Left colon (tissue), 2 donors: ENCODE results near the gene ANKRD12. TPM values are rescaled to one million over a fixed set of nuclear protein-coding genes. Genes with fewer than 3 reads are reported as not detected.

ENCODE experiments used
- ATAC-seq: fragments of 200-7000 bp; cut with Tn5 transposase; one replicate; pipeline ENCODE4 v1.9.1; 2020; ENCODE audit warnings: mild to moderate bottlenecking, moderate library complexity
- DNase-seq, 2 donors: peaks; one replicate each; pipeline ENCODE4 v3.0.0-alpha.2; 2020
- intact Hi-C, 2 donors: fragments of 100-400 bp; cut with DNase I in 1 of 2; cut with micrococcal nuclease in 1 of 2; formaldehyde crosslinking; loops; one replicate each; pipeline versions ENCODE4 v1.11.2 to v1.14.0; 2022; cut with DNase I, micrococcal nuclease
- total RNA-seq, 2 donors: library from RNA; stranded (reverse); fragmentation: NEBNext Ultra II Directional; extraction: Animal tissue kit (Norgen Biotek cat#: 25700); gene quantifications; one replicate each; pipeline ENCODE4 v1.2.1, GENCODE V29; 2021
- donor health status: DM: no; HTN: no; CAD: no.
- donor health status: DM: yes; HTN: yes; CAD: no.

ANKRD12 gene
- total RNA-seq, 2 donors from 2014 or later, result 44.7 to 64.3 TPM

- intact Hi-C loops, result no loop called here
- ATAC-seq (no peak), DNase-seq (no peak)
These were observed 160.4 kb downstream of the ANKRD12 start for GRCh38 chr18:9297007-9297393.

- intact Hi-C loops, result no loop called here
- no peak for ATAC-seq
- no peak for DNase-seq
These were observed 167.9 kb downstream of the ANKRD12 start for GRCh38 chr18:9304388-9305070.

DNA sequence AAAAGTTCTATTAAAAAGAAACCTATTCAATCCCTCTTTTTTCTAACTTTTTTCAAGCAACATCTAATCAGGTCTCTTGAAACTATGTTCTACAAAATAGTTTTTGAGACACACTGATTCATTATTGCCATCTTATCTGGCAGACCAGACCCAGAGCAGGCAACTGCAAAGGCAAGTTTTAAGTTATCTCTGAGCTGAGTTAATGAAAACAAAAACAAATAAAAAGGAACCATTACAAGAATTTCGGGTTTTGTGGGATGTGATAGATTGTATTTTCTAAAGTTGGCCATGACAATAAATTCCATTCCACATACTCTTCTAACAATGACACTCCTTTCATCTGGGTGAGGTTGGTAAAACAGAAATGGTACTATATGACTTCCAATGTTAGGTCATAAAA, 182.8 kb downstream of the ANKRD12 start:
- ATAC-seq (no peak), DNase-seq (no peak)
- intact Hi-C loops, result no loop called here

DNA sequence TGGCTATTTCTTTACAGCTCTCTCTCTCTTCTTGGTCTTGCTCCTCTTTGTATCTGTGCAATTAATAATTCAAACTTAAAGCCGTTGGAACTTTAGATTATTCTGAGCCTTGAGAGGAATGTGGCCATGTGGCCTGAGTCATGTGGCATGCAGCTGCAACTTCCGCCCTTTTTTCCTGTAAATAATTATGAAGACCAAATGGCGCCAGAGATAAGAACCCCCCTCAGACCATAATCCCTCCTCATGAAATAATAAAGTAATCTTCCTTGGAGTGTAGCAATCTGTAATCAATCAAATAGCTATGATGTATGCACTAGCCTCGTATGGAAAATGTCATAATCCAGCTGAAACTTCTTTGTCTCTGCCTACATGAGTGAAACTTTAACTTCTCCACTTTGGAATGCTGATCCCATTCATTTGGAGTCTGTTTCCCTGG, 184.5 kb downstream of the ANKRD12 start:
- intact Hi-C loops, result no loop called here
- ATAC-seq, result no peak
- no peak for DNase-seq

- ATAC-seq, result no peak
- DNase-seq, result no peak
- intact Hi-C loops, result no loop called here
These were observed 185.2 kb downstream of the ANKRD12 start for GRCh38 chr18:9321736-9322135.

- DNase-seq (no peak), ATAC-seq (no peak)
- intact Hi-C loops, result no loop called here
These were observed 186.2 kb downstream of the ANKRD12 start for GRCh38 chr18:9322744-9323143.

GRCh38 chr18:9323750-9324445, 187.3 kb downstream of the ANKRD12 start:
- intact Hi-C loops, result no loop called here
- ATAC-seq, result no peak
- no peak for DNase-seq

DNA sequence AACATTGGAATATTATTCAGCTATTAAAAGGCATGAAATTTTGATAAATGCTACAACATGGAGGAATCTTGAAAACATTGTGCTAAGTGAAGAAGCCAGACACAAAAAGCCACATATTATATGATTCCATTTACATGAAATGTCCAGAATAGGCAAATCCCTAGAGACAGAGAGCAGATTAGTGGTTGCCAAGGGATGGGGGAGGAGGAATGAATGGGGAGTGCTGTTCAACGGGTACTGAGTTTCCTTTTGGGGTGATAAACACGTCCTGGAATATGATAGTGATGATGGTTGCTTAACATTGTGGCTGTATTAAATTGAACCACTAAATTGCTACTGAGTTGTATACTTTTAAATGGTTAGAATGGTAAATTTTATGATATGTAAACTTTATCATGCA, 189.1 kb downstream of the ANKRD12 start:
- DNase-seq, result no peak
- intact Hi-C loops, result no loop called here
- no peak for ATAC-seq

- ATAC-seq (no peak), DNase-seq (no peak)
- intact Hi-C loops, result no loop called here
These were observed 192.2 kb downstream of the ANKRD12 start for GRCh38 chr18:9328776-9329175.

DNA sequence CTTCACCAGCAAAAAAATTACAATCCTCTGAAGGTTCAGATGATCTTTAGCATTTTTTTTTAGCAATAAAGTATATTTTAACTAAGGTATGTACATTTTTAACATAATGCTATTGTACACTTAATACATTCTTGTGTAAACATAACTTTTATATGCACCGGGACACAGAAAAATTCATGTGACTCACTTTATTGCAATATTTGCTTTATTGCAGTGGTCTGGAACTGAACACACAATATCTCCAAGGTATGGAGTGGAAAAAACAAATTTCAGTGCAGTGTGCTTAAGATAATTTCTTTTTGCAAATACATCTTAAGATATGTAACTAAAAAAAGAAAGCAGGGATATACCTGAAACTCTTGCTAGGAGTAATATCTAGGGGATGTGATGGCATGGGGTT, 192.9 kb downstream of the ANKRD12 start:
- intact Hi-C loops, result no loop called here
- DNase-seq, result no peak
- no peak for ATAC-seq

- DNase-seq (no peak), ATAC-seq (no peak)
- intact Hi-C loops, result no loop called here
These were observed 193.8 kb downstream of the ANKRD12 start for GRCh38 chr18:9330419-9330818.

DNA sequence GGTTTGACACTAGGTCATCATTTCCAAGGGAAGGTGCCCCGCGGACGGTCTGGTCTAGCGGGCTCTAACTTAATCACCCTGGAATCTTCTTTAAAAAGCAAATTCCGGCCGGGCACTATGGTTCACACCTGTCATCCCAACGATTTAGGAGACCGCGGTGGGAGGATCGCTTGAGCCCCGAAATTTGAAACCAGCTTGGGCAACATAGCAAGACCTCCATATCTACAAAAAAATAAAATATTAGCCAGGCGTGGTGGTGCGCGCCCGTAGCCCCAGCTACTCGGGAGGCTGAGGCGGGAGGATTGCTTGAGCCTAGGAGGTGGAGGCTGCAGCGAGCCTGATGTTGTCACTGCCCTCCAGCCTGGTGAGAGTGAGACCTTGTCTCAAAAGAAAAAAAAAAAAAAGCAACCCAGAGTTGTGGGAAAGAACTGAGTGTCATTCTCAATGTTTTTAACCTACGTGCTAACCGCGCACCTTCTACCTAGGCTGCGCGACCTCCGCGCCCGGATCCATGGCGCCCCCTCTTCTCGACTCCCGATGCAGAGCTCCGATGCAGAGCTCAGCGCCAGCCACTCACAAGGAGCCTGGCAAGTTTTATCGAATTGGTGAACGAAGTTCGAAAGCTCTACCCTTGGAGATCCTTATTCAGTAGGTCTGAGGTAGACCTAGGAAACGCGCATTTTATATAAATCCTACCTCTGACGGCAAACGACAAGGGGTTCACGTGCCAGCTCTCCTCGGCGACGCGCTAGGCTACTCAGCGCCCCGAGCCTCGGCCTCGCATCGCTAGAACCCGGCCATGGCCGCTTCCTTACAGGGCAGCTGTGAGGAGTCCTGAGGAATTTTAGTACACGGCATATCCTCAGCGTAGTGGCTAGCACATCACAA, 197.1 kb downstream of the ANKRD12 start:
- DNase-seq, result peak; percentile 28 to 49
- intact Hi-C loops, result no loop called here
- ATAC-seq, result peak; percentile 50

GRCh38 chr18:9334329-9334972, 197.9 kb downstream of the ANKRD12 start, which contains the start of gene TWSG1:
Gene TWSG1 (plus strand): TSS chr18:9334773. CDS start chr18:9337230, 2,457 bp downstream.
- intact Hi-C loops, result no loop called here
- DNase-seq (peak; percentile 93 to 95), ATAC-seq (peak; percentile 90)

GRCh38 chr18:9334973-9335696, 198.6 kb downstream of the ANKRD12 start:
- peak; percentile 33 to 64 for DNase-seq
- intact Hi-C loops, result no loop called here
- peak; percentile 61 for ATAC-seq

Other genes starting within 250 kb of the ANKRD12 start
- gene NDUFV2, start 34.1 kb upstream of the ANKRD12 start, total RNA-seq, result 100 to 1,000 TPM; 167 to 191 TPM
- gene TWSG1, start 198.0 kb downstream of the ANKRD12 start, total RNA-seq, result 10 to 100 TPM; 24.5 to 26.7 TPM